Endodermal cell (in vitro differentiated cells): ENCODE data around the gene KIR3DL1. TPM values are rescaled to one million over a fixed set of nuclear protein-coding genes. Genes with fewer than 3 reads are reported as not detected.
"Not testable (repeated sequence)": the region's sequence is repeated elsewhere in the genome, so short reads cannot be mapped to it uniquely, and the experiment has no call there.

Experiments
- DNase-seq: peaks from one replicate; pipeline ENCODE4 v3.0.0-alpha.2; 2017
- H3K27ac ChIP-seq: 2 replicates; pipeline ENCODE4 v1.5.1; 2013; ENCODE audit warnings: mild to moderate bottlenecking, low read depth, low read length, moderate library complexity
- H3K27me3 ChIP-seq: 2 replicates; pipeline ENCODE4 v1.6.1; 2013; ENCODE audit warnings: mild to moderate bottlenecking, low read length, moderate library complexity; ENCODE audit not compliant: insufficient read depth, control insufficient read depth, poor library complexity, severe bottlenecking
- H3K36me3 ChIP-seq: 2 replicates; pipeline ENCODE4 v1.7.0; 2013; ENCODE audit warnings: mild to moderate bottlenecking, low read length, moderate library complexity; ENCODE audit not compliant: control insufficient read depth, insufficient read depth
- H3K4me1 ChIP-seq: one replicate; pipeline ENCODE4 v1.7.0; 2013; ENCODE audit warnings: low read length; ENCODE audit not compliant: control insufficient read depth, insufficient read depth
- H3K4me3 ChIP-seq: 2 replicates; pipeline ENCODE4 v1.5.1; 2013; ENCODE audit warnings: mild to moderate bottlenecking, low read length, moderate library complexity
- H3K9ac ChIP-seq: 2 replicates; pipeline ENCODE4 v1.6.1; 2013; ENCODE audit warnings: mild to moderate bottlenecking, low read length, moderate library complexity; ENCODE audit not compliant: poor library complexity, severe bottlenecking; ENCODE audit errors: extremely low read depth
- H3K9me3 ChIP-seq: 2 replicates; pipeline ENCODE4 v1.6.1; 2013; ENCODE audit warnings: mild to moderate bottlenecking, low read length, moderate library complexity; ENCODE audit not compliant: control insufficient read depth
- H3K27ac Mint-ChIP-seq: 2 replicates; pipeline ENCODE4 v1.8.0; 2020; ENCODE audit warnings: mixed read lengths
- H3K27me3 Mint-ChIP-seq: 2 replicates; pipeline ENCODE4 v1.8.0; 2021; ENCODE audit warnings: mild to moderate bottlenecking, mixed read lengths; ENCODE audit not compliant: insufficient read depth
- H3K36me3 Mint-ChIP-seq: 2 replicates; pipeline ENCODE4 v1.8.0; 2020; ENCODE audit warnings: low read depth, mixed read lengths
- H3K4me1 Mint-ChIP-seq: 2 replicates; pipeline ENCODE4 v1.8.0; 2020; ENCODE audit warnings: mixed read lengths
- H3K4me3 Mint-ChIP-seq: 2 replicates; pipeline ENCODE4 v1.8.0; 2020; ENCODE audit warnings: mild to moderate bottlenecking, moderate library complexity, mixed read lengths
- H3K9me3 Mint-ChIP-seq: 2 replicates; pipeline ENCODE4 v1.8.0; 2020; ENCODE audit warnings: mild to moderate bottlenecking, mixed read lengths
- CTCF ChIP-seq: fragments of 200-600 bp; sonication (generic); conservative IDR thresholded peaks from 2 replicates; pipeline ENCODE4 v1.5.0; 2021; ENCODE audit warnings: antibody characterized with exemption, mild to moderate bottlenecking
- WGBS, 2 experiments: methylation state at CpG; one replicate each; pipeline versions ENCODE4 v1.1.5 to v1.1.7; 2013; ENCODE audit warnings: missing lambda C conversion rate in 2 of 2, mixed read lengths in 1 of 2; ENCODE audit not compliant: insufficient coverage in 1 of 2, insufficient read length in 1 of 2; 5-methylcytosine and 5-hydroxymethylcytosine counted together
- total RNA-seq, 2 donors: library from RNA; stranded (reverse); fragmentation: NEBNext Ultra II Directional in 1 of 2; extraction: Animal tissue kit (Norgen Biotek cat#: 25700) in 1 of 2; gene quantifications; 2 replicates in 1 of 2; 3 replicates in 1 of 2; pipeline ENCODE4 v1.2.1, GENCODE V29; 2021

The KIR3DL1 gene
- total RNA-seq, 2 donors from 2014 or later = not detected

GRCh38 chr19:54837522-54837921, 21.3 kb downstream of the KIR3DL1 start:
- not testable (repeated sequence) for H3K4me3 ChIP-seq, H3K9ac ChIP-seq, H3K27ac Mint-ChIP-seq, DNase-seq, H3K4me1 Mint-ChIP-seq, H3K27me3 Mint-ChIP-seq, H3K36me3 Mint-ChIP-seq, H3K36me3 ChIP-seq, H3K4me3 Mint-ChIP-seq, H3K27ac ChIP-seq, H3K4me1 ChIP-seq, H3K27me3 ChIP-seq
- peaks cover 52% of the 10 kb centered on the region for H3K9me3 Mint-ChIP-seq
- WGBS, 2 experiments = 64 to 75% methylated on average over 1 to 2 of the region's 2 CpGs
- H3K9me3 ChIP-seq = peaks cover 18% of the 10 kb centered on the region

- not testable (repeated sequence) for H3K4me1 Mint-ChIP-seq, H3K27ac Mint-ChIP-seq, H3K9ac ChIP-seq, H3K4me1 ChIP-seq, H3K36me3 Mint-ChIP-seq, H3K4me3 ChIP-seq, DNase-seq, H3K4me3 Mint-ChIP-seq, H3K27ac ChIP-seq, H3K27me3 Mint-ChIP-seq, H3K36me3 ChIP-seq, H3K27me3 ChIP-seq, H3K9me3 ChIP-seq
- H3K9me3 Mint-ChIP-seq = peaks cover 53% of the 10 kb centered on the region
- 71 to 72% methylated on average over 7 to 8 of the region's 8 CpGs for WGBS, 2 experiments
Observed at GRCh38 chr19:54843171-54843570, 26.9 kb downstream of the KIR3DL1 start.

- H3K4me1 ChIP-seq, H3K36me3 Mint-ChIP-seq, H3K27ac Mint-ChIP-seq, H3K4me3 ChIP-seq, H3K4me1 Mint-ChIP-seq, H3K9me3 ChIP-seq, H3K27me3 ChIP-seq, H3K4me3 Mint-ChIP-seq, H3K9ac ChIP-seq, H3K36me3 ChIP-seq, H3K27me3 Mint-ChIP-seq, H3K27ac ChIP-seq, DNase-seq: not testable (repeated sequence)
- H3K9me3 Mint-ChIP-seq = peaks cover 86% of the 10 kb centered on the region
- 84 to 89% methylated on average over 4 to 14 of the region's 16 CpGs for WGBS, 2 experiments
Observed at GRCh38 chr19:54850061-54850640, 33.9 kb downstream of the KIR3DL1 start, which contains the start of gene KIR3DL2. Gene KIR3DL2, plus strand, starts transcription at chr19:54850443. Its CDS starts 33 bp downstream, at chr19:54850476.

- H3K36me3 Mint-ChIP-seq = no peaks in the 10 kb centered on the region
- no peak overlapping the region for H3K27ac Mint-ChIP-seq
- DNase-seq = no peak
- 60 to 68% methylated on average over 1 to 2 of the region's 2 CpGs for WGBS, 2 experiments
- peaks cover 88% of the 10 kb centered on the region for H3K9me3 Mint-ChIP-seq
- Histone ChIP-seq H3K27me3 (no peaks in the 10 kb centered on the region), H3K4me1 (no peaks in the 10 kb centered on the region), H3K27ac (no peak overlapping the region), H3K9me3 (peaks cover 10% of the 10 kb centered on the region), H3K9ac (no peak overlapping the region), H3K36me3 (no peaks in the 10 kb centered on the region), H3K4me3 (no peak overlapping the region)
- no peaks in the 10 kb centered on the region for H3K4me1 Mint-ChIP-seq
- TF ChIP-seq CTCF = no peak
- no peak overlapping the region for H3K4me3 Mint-ChIP-seq
- H3K27me3 Mint-ChIP-seq = no peaks in the 10 kb centered on the region
Observed at GRCh38 chr19:54850930-54851329, 34.7 kb downstream of the KIR3DL1 start.
